Thyroid gland (tissue), 4 donors: ENCODE data around the gene SH3RF1.

ENCODE experiments used
- POLR2A ChIP-seq, 2 donors: fragments of 450-650 bp; IDR thresholded peaks; one replicate each; pipeline ENCODE4 v1.6.1; 2017; ENCODE audit warnings: antibody characterized with exemption in 2 of 2, mild to moderate bottlenecking in 2 of 2, moderate library complexity in 1 of 2
- TF ChIP-seq, protein P1 (sequence below), 6 experiments: fragments of 200-600 bp in 3 of 6; fragments of 450-650 bp in 3 of 6; sonication (generic) in 3 of 6; IDR thresholded peaks; one replicate each; pipeline ENCODE4 v1.5.1; 2016 to 2019; ENCODE audit warnings: antibody characterized with exemption in 6 of 6, mild to moderate bottlenecking in 2 of 6, inconsistent platforms in 1 of 6, moderate library complexity in 1 of 6

DNA sequence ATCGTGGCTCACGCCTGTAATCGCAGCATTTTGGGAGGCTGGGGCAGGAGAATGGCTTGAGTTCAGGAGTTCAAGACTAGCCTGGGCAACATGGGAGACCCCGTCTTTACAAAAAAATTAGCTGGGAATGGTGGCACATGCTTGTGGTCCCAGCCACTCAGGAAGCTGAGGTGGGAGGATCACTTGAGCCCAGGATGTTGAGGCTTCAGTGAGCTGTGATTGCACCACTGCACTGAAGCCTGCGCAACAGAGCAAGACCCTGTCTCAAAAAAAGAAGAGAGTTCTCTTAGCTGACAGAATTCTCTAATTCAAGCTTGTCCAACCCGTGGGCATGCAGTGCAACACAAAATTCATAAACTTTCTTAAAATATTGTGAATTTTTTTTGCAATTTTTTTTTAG, 165.1 kb downstream of the SH3RF1 start:
- TF ChIP-seq, protein P1, sequence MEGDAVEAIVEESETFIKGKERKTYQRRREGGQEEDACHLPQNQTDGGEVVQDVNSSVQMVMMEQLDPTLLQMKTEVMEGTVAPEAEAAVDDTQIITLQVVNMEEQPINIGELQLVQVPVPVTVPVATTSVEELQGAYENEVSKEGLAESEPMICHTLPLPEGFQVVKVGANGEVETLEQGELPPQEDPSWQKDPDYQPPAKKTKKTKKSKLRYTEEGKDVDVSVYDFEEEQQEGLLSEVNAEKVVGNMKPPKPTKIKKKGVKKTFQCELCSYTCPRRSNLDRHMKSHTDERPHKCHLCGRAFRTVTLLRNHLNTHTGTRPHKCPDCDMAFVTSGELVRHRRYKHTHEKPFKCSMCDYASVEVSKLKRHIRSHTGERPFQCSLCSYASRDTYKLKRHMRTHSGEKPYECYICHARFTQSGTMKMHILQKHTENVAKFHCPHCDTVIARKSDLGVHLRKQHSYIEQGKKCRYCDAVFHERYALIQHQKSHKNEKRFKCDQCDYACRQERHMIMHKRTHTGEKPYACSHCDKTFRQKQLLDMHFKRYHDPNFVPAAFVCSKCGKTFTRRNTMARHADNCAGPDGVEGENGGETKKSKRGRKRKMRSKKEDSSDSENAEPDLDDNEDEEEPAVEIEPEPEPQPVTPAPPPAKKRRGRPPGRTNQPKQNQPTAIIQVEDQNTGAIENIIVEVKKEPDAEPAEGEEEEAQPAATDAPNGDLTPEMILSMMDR (IDR thresholded peaks at IDR 0.05): no peak
- TF ChIP-seq POLR2A (IDR thresholded peaks at IDR 0.05): no peak
